IPS-11a (cell line): Measurements from ENCODE around the gene RFC4.
A peak's percentile ranks its signal among the peaks of the same experiment; 100 is the strongest.

Experiments used
- H3K4me3 ChIP-seq: one replicate; pipeline ENCODE4 v1.5.1; 2013; ENCODE audit warnings: low read depth, low read length, control low read depth

RFC4 gene

DNA sequence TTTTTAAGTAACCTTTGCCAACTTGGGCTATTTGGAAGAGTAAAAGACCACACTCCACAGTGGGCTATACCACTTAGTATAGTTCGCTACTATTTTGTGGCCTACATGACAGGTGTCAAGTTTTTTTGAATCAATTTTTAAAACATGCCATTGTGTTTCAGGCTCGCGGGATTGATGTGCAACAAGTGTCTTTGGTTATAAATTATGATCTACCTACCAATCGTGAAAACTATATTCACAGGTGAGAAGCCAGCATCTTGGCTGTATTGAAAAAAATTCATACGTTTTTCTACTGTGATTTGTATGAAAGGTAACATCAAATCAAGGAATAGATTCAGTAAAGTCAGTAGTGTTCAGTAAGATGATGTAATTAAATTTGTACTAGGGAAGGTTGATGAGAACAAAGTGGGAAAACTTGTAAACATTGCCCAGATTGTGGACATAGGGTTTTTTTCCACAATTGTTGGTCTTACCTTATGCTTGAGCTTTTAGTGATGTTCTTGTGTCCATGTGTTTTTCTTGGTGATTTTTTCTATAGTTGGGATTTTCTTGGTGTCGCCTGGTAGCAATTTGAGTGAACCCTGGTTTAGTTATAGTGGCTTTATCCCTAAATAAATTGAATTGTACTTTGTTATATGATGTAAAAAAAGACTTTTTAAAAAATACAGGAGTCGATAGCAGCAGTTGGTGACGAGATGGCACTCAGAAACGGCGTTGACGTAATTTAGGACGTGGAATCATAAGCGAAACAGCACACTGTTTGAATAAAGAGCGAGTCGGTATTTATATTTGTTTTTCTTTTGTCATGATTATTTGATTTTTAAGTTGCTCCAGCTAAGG lies 18.4 kb downstream of the RFC4 start:
- no peak overlapping the region for H3K4me3 ChIP-seq

DNA sequence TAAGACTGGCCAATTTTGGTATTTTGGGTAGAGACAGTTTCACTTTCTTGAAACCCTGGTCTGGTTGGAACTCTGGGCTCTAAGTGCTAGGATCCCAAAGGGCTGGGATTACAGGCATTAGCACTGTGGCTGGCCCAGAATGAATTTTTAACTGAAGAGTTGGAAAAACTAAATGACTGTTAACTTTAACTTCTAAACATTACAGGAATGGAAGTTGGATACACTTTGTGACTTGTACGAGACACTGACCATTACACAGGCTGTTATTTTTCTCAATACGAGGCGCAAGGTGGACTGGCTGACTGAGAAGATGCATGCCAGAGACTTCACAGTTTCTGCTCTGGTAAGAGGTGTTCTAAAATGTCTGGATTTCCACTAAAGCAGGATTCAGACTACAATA lies 19.4 kb downstream of the RFC4 start:
- H3K4me3 ChIP-seq = no peak overlapping the region

DNA sequence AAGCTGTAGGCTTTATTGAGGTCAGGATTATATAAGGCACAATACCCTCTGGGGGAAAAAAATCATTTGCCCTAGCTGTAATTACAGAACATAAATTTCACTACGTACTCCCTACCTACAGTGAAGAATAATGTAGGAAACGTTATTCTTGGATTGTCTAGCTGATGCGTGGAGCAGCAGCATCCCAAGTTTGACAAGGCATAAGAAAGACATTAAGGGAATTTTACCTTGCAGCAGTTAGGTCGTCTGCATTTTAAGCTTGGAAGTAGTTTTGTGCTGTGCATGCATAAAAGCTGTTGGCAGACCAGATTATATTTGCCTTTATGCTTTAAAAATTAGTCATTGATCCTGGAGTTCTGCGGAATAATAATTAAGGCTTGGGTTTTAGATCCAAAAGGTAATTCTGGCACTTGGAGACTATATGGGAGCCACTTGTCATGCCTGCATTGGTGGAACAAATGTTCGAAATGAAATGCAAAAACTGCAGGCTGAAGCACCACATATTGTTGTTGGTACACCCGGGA lies 20.7 kb downstream of the RFC4 start:
- peak overlapping the region; percentile 100 for H3K4me3 ChIP-seq

DNA sequence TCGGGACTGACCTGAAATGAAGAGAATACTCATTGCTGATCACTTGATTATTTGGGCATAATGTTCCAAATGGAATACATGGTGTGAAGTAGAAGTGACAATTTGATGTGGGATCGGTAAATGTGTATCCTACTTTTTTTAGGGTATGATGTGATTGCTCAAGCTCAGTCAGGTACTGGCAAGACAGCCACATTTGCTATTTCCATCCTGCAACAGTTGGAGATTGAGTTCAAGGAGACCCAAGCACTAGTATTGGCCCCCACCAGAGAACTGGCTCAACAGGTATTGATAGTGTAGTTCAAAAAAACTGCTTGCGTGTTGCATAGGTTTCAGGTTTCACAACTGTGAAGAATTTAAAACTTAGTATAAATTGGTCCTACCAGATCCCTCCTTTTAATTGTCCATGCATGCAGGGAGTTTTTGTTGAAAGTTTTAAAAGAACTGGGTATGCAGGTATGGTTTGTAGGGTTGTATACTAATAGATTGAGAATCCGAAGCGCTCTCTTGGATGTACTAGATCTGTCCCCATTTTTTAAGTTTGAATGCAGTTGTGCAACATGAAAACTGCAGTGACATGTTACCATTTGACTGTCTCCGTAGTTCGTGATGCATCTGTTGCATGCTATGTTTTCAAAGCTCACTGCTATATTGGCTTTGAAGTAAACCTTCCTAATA lies 21.3 kb downstream of the RFC4 start:
- H3K4me3 ChIP-seq = peak overlapping the region; percentile 100

DNA sequence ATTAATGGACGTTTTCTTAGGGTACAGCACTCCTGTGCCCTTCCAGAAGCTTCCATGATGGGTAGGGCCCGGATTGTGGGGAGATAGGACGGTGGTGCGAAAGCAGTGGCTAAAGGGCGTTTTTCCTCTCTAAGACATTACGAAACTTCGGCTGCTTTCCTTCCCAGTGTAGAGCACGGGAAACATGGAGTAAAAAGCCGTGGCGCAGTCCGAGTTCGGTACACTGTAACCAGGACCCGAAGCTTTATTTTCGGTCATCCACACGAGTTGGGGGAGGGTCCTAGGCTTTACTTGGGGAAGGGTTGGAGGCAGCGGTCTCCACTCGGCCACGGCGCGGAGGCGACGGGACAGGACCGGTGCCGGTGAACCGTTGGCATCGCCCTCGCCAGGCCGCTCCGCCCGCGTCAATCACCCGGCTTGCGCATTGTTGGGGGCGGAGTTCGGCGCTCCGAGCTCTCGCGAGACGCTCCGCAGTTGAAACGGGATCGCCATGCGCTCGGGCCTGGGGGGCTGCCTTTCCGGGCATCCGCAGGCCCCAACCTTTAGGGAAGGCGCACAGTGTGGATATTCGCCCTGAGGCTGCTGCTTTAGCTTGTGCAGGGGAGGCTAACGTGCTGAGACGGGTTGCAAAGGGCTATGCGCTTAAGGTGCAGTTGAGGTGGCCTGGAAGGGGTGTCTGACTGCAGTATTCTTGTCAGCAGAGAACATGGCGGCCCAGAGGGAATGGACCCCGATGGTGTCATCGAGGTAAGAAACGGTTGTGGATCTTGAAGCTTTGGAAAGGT lies 22.4 kb downstream of the RFC4 start:
- H3K4me3 ChIP-seq = peak overlapping the region; percentile 100

DNA sequence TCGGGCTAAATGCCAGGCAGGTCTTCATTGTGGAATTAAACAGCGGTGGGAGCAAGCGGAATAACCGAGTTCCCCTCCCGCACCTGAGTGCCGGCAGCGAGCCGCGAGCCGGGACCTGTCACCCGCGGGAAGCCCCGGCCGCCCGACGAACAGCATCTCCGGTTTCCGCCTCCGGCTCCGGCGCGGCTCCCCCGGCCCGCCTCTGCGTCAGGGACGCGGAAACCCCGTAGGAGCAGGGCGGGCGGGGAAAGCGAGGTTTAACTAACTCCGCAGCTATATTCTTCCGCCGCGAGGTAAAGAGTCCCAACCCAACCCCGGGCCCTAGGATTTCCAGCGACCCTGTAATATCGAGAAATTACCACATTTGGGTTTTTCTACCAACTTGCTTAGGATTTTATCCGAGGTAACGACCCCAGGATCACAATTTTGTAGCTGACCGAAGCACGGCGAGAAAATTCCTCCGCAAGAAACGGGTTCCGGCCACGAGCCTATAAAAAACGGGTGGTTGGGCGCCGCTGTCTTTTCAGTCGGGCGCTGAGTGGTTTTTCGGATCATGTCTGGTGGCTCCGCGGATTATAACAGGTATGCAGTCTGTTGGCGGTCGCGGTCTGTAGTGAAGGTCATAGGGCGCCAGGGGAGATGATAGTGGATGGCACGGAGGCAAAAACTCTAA lies 23.1 kb downstream of the RFC4 start, which contains the start of gene EIF4A2:
Gene EIF4A2 (plus strand): TSS at position 520 of the 673 bp plus-strand sequence. CDS start 34 bp downstream, at position 554.
- peak within 1 kb of the TSS; percentile 100 for H3K4me3 ChIP-seq

DNA sequence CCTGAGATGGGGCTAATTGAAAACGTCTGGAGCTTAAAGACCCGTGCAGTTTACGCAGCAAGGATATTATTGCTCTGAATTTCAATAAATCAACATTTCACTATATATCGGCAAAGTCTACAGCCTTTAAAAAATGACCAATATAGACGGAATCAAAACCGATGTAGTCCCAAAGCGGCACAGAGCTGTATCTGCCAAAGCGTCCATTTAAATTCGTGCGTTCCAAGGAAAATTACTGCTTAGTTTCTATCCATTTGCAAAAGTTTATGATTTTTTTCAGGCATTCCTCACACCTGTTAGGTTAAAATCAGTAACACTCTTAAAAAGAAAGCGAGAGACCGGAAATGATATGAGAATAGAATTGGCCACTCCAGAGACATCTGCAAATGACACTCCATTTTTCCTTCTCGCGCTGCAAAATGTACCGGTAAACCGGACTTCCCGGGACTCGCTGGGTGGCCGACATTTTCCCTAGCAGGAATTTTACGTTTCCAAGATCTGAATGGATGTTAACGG lies 23.7 kb downstream of the RFC4 start:
- H3K4me3 ChIP-seq = peak overlapping the region; percentile 100

DNA sequence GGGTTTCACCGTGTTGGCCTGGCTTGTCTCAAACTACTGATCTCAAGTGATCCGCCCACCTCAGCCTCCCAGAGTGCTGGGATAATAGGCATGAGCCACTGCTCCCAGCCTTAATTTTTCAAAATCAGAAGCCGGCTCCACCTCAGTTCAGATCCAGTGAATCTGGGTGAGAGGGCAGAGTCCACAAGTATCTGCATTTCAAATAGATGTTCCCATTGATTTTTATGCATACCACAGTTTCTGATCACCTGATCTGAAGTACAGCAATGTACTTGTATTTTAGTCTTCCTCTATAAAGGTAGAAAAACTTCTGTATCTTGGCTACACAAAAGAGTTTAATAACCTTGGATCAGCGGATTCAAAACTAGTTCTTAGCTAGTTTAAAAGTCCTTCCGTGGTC lies 27.1 kb downstream of the RFC4 start:
- no peak overlapping the region for H3K4me3 ChIP-seq

DNA sequence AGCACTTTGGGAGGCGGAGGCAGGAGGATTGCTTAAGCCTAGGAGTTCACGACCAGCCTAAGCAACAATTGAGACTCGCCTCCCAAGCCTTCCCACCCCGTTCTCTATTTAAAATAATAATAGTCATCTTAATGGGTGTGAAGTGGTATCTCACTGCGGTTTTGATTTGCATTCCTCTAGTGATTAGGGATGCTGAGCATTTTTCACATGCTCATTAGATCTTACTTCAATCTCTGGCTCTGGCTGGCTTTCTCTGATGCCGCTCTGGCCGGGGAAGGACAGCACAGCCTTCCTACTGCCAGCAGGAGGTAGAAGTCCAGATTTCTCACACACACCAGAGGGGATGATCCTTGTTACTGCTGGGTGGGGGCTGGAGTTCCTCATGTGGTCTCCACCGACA lies 30.3 kb downstream of the RFC4 start:
- no peak overlapping the region for H3K4me3 ChIP-seq

DNA sequence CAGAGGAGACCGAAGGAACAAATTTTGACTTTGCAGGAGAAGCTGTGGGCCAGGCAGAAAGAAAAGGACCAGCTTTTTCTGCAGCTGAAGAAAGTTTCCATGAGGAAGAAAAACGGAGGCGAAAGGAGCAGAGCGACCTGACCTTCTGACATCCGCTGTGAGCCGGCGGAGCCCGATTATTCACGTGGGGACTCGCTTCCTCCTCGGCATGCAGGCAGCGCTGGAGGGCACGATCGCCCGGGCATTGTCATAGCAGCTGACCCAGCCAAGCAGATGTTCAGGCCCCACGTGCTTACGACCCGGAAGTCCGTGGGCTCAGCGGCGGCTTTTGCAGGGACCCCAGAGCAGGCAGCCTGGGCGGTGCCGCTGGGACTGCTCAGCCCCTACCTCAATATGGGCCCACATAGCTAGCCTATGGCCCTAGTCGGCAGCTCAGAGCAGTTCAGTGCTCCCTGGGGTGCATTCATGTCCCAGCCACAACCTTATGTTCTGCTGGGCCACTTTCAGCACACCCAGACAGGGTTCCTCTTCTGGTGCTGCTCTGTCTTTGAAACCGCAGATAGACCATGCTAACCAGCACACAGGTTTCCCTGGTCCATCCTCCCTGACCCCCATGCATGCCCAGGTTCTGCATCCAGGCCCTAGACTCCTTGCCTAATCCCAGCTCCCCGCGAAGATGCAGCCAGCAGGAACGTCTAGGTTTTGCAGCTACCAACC lies 33.4 kb downstream of the RFC4 start:
- no peak overlapping the region for H3K4me3 ChIP-seq

DNA sequence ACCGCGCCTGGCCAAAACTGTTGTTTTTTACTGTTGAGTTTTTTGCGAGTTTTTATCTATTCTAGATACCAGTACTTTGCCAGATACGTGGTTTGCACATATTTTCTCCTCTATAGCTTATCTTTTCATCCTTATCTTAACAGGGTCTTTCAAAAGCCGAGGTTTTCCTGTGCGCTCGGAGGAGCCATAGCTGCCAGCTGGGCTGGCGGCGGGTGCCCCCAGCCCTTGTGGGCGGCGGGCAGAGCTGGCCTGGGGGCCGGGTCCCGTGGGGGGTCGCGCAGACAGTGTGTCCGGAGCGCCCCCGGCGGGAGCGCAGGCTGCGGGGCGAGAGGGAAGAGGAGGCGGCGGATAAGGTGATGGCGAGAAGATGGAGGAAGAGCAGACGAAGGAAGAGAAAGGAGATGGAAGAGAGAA lies 34.0 kb downstream of the RFC4 start:
- no peak overlapping the region for H3K4me3 ChIP-seq

DNA sequence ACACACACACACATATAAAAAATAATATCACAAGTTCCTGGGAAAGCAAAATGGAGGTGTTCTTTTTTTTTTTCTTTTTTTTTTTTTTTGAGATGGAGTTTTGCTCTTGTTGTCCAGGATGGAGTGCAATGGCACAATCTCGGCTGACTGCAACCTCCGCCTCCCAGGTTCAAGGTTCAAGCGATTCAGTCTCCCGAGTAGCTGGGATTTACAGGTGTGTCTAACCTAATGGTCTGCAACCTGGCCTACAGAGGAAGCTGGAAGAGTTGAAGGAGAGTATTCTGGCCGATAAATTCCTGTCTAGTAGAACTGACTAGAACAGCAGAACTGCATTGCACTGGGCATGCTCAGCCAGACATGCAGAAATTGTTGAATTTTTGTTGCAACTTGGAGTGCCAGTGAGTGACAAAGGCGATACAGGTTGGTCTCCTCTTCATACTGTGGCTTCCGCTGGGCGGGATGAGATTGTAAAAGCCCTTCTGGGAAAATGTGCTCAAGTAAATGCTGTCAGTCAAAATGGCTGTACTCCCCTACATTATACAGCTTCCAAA lies 45.3 kb downstream of the RFC4 start:
- no peak overlapping the region for H3K4me3 ChIP-seq

DNA sequence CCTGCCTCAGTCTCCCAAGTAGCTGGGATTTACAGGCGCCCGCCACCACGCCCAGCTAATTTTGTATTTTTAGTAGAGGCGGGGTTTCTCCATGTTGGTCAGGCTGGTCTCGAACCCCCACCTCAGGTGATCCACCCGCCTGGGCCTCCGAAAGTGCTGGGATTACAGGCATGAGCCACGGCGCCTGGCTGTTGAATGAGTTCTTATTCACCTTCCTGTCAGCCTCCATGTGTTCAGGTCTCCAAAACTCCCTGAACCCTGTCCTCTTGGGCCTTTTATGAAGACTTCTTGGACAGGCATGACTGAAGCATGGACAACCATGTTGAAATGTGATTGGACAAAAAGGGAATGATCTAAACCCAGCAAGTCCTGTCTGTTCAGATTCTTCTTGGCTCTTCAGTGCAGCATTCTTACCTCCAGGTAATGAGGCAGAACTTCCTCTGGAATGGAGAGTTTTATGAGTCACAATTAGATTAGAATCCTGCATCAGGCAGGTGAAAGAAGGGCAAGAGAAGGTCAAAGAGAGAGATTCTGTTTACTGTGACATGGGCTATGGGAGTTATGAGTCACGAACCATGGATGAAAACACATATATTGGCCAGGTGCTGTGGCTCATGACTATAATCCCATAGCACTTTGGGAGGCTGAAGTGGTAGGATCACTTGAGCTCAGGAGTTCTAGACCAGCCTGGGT lies 46.0 kb downstream of the RFC4 start:
- H3K4me3 ChIP-seq = no peak overlapping the region

DNA sequence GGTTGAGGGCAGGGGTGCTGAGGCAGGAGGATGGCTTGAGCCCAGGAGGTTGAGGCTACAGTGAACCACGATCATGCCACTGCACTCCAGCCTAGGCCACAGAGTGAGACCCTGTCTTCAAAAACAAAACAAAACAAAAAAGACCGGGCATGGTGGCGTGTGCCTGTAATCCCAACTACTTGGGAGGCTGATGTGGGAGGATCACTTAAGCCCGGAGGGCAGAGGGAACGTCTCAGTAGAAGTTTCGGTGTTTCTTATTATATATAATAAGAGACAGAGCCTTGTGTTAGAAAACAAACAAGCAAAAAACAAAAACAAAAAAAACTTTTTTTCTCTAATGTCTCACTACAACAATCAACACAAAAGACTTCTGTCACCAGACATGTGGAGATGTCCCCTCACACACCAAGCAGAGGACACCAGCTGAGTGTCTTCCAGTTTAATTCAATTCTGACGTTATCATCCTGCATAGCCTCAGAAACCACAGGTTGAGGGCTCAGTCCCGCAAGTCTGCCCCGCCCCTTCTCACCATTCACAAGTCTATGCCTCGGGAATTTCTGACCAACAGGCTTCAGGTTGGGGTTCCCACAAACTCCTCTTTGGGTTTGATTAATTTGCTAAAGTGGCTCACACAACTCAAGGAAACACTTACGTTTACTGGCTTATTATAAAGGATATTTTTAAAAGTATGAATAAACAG lies 46.9 kb downstream of the RFC4 start:
- no peak overlapping the region for H3K4me3 ChIP-seq

DNA sequence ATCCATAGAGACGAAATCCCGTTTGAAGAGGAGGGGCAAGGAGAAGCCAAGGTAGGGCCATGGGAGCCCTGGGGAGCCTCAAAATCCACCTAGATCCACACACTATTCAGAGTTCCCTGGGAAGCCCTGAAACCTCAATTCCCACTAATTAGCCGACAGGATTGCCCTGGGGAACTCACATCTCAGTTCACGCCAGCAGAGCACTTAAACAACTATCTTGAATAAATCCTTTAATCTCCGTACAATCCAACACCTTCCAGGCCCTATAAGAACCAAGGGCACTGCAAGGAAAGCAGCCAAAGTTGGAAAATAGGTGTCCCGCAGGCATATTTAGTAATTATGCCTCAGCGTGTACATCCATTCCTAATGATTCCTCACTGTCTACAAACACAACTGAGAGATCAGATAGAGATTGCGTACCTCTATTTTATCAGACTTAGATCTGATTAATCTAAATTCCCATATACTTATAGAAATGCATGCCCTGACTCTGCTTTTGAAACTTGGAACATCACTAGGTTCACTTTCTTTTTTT lies 48.5 kb downstream of the RFC4 start:
- no peak overlapping the region for H3K4me3 ChIP-seq

DNA sequence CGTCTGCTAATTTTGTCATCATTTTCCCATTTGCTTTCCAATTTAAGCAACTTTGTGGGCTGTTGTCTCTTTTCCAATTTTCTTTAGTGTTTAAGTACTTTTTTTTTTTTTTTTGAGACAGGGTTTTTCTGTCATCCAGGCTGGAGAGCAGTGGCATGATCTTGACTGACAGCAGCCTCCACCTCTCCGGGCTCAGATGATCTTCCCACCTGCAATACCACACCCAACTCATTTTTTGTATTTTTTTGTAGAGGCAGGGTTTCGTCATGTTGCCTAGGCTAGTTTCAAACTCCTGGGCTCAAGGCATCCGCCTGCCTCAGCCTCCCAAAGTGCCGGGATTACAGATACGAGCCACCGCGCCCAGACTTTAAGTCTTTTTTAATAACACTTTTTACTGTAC lies 49.1 kb downstream of the RFC4 start:
- H3K4me3 ChIP-seq = no peak overlapping the region

DNA sequence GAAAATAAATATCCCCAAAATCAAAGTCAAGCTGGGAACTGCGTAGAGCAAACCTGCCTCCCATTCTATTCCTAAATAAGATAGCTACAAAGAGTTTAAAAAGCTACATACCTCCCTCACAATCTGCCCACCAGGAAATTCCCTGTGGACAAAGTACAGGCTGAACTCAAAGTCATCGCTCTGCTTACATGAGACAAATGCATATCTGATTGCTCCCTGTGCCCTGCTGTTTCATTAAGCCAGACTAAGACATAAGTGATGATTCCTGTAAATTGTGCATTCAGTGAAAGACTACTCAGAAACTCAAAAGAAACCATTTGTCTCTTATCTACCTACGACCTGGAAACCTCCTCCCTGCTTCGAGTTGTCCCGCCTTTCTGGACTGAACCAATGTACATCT lies 51.4 kb downstream of the RFC4 start:
- H3K4me3 ChIP-seq = no peak overlapping the region

DNA sequence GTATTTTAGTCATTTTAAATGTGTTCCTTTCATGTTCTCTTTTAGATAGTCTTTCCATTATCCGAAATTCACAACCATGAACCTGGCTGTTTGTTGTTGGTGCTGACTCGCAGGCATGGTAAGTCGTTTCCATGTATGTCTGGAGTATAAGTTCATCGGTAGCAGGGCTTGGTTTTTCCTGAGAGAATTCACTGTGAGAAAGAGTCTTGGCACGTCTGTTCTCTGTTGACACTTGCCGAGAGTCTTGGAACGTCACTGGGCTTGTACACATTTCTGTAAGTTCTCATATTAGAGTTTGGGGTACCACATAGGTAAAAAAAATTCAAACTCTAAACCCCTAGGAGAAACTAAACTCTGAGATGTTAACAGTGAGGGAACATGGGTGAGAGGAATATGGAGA lies 52.3 kb downstream of the RFC4 start:
- no peak overlapping the region for H3K4me3 ChIP-seq
